Stimulated activated CD8-positive, alpha-beta memory T cell treated with anti-CD3 and anti-CD28 coated beads, Interleukin-15, amount 100 ng/mL, for 1 hour (primary cell): ENCODE measurements around the gene DR1.
A peak's percentile ranks its signal among the peaks of the same experiment; 100 is the strongest.
"Not testable (repeated sequence)": the region's sequence is repeated elsewhere in the genome, so short reads cannot be mapped to it uniquely, and the experiment has no call there.

Source experiments
- DNase-seq: peaks from one replicate; pipeline ENCODE4 v3.0.0-alpha.2; 2020; ENCODE audit warnings: low read depth

The DR1 gene

GRCh38 chr1:93340090-93340489 is 5.6 kb upstream of the DR1 start:
- no peak for DNase-seq

GRCh38 chr1:93344484-93344883 is 1.2 kb upstream of the DR1 start:
- DNase-seq, result no peak

- DNase-seq, result no peak
Observed at GRCh38 chr1:93344886-93345632, 648 bp upstream of the DR1 start.

GRCh38 chr1:93346421-93346993 is 800 bp downstream of the DR1 start:
- DNase-seq, result peak; percentile 9

- DNase-seq, result no peak
Observed at GRCh38 chr1:93347334-93347899, 1.7 kb downstream of the DR1 start.

- DNase-seq, result no peak
Observed at GRCh38 chr1:93348104-93348728, 2.5 kb downstream of the DR1 start.

- no peak for DNase-seq
Observed at GRCh38 chr1:93349231-93350135, 3.8 kb downstream of the DR1 start.

GRCh38 chr1:93350322-93350721 is 4.6 kb downstream of the DR1 start:
- DNase-seq, result no peak

GRCh38 chr1:93350875-93351274 is 5.2 kb downstream of the DR1 start:
- no peak for DNase-seq

GRCh38 chr1:93351346-93351745 is 5.6 kb downstream of the DR1 start:
- not testable (repeated sequence) for DNase-seq

- DNase-seq, result no peak
Observed at GRCh38 chr1:93352376-93352775, 6.7 kb downstream of the DR1 start.

GRCh38 chr1:93353286-93353685 is 7.6 kb downstream of the DR1 start:
- no peak for DNase-seq

GRCh38 chr1:93354749-93355148 is 9.0 kb downstream of the DR1 start:
- no peak for DNase-seq

GRCh38 chr1:93357242-93357641 is 11.5 kb downstream of the DR1 start:
- no peak for DNase-seq

- DNase-seq, result no peak
Observed at GRCh38 chr1:93358293-93358692, 12.6 kb downstream of the DR1 start.

GRCh38 chr1:93360111-93360510 is 14.4 kb downstream of the DR1 start:
- no peak for DNase-seq

GRCh38 chr1:93362237-93362636 is 16.5 kb downstream of the DR1 start:
- no peak for DNase-seq

- no peak for DNase-seq
Observed at GRCh38 chr1:93365813-93366212, 20.1 kb downstream of the DR1 start.

GRCh38 chr1:93369734-93370133 is 24.0 kb downstream of the DR1 start:
- DNase-seq, result no peak

- no peak for DNase-seq
Observed at GRCh38 chr1:93374334-93375106, 28.8 kb downstream of the DR1 start.

GRCh38 chr1:93384656-93385055 is 38.9 kb downstream of the DR1 start:
- DNase-seq, result no peak
